Endothelial cell of umbilical vein (primary cell): ENCODE data around the gene CMBL. TPM values are rescaled to one million over a fixed set of nuclear protein-coding genes. Genes with fewer than 3 reads are reported as not detected.

Experiments
- BruUV-seq: library from RNA; stranded (reverse); fragments of 400-500 nt; replicated peaks from 2 replicates; lab custom pipeline; 2021; lab: Mats Ljungman, UMichigan
- CTCF ChIA-PET: fragments of 300-600, 350-600 bp; sonication (Branson Sonifier 250); formaldehyde crosslinking; loops from one replicate; lab custom pipeline; 2021; ENCODE audit warnings: antibody characterized with exemption, inconsistent platforms; lab: Charles Lee
- POLR2A ChIA-PET: fragments of 300-600, 350-600 bp; sonication (Branson Sonifier 250); formaldehyde crosslinking; loops from one replicate; lab custom pipeline; 2021; ENCODE audit warnings: antibody characterized with exemption, inconsistent platforms; lab: Charles Lee
- DNase-seq: peaks from one replicate; pipeline ENCODE4 v3.0.0-alpha.2; 2011; ENCODE audit warnings: low read depth, low spot score
- FAIRE-seq: peaks from 2 replicates; lab custom pipeline; 2011; peaks lifted over from hg19 to GRCh38; lab: Jason Lieb, UNC
- H2AFZ ChIP-seq: 2 replicates; pipeline ENCODE4 v1.6.0; 2012; ENCODE audit warnings: low read depth, low read length, control low read depth, inconsistent platforms
- H3K27ac ChIP-seq: 2 replicates; pipeline ENCODE4 v1.5.1; 2011; ENCODE audit warnings: low read depth, mild to moderate bottlenecking, control low read depth, low read length, moderate library complexity; ENCODE audit not compliant: insufficient read depth
- H3K27me3 ChIP-seq, 2 experiments: 2 replicates each; pipeline versions ENCODE4 v1.6.0 to v1.6.1; 2011; ENCODE audit warnings: low read length in 2 of 2, mixed read lengths in 1 of 2; ENCODE audit not compliant: control insufficient read depth in 2 of 2, insufficient read depth in 2 of 2
- H3K36me3 ChIP-seq, 2 experiments: 2 replicates in 1 of 2; 3 replicates in 1 of 2; pipeline ENCODE4 v1.5.1; 2011; ENCODE audit warnings: low read length in 2 of 2, mild to moderate bottlenecking in 1 of 2, moderate library complexity in 1 of 2; ENCODE audit not compliant: control insufficient read depth in 2 of 2, insufficient read depth in 2 of 2; ENCODE audit errors: extremely low read depth in 1 of 2
- H3K4me1 ChIP-seq: 3 replicates; pipeline ENCODE4 v1.5.1; 2011; ENCODE audit warnings: mild to moderate bottlenecking, low read length; ENCODE audit not compliant: control insufficient read depth, insufficient read depth; ENCODE audit errors: extremely low read depth
- H3K4me2 ChIP-seq: 2 replicates; pipeline ENCODE4 v1.6.1; 2011; ENCODE audit warnings: low read length, control low read depth, mixed read lengths; ENCODE audit not compliant: insufficient read depth
- H3K4me3 ChIP-seq, 3 experiments: fragments of 200-600 bp in 1 of 3; sonication (generic), shearing (Covaris generic) in 1 of 3; replicated peaks in 1 of 3; 2 replicates each; pipeline ENCODE4 v1.5.1; 2011 to 2016; ENCODE audit warnings: control low read depth in 3 of 3, low read length in 3 of 3, mild to moderate bottlenecking in 2 of 3, inconsistent platforms in 1 of 3, low read depth in 1 of 3, moderate library complexity in 1 of 3; ENCODE audit not compliant: insufficient read depth in 1 of 3
- H3K79me2 ChIP-seq: 2 replicates; pipeline ENCODE4 v1.6.0; 2012; ENCODE audit warnings: low read length, inconsistent platforms; ENCODE audit not compliant: control insufficient read depth, insufficient read depth
- H3K9ac ChIP-seq: replicated peaks from 2 replicates; pipeline ENCODE3; 2011; ENCODE audit warnings: low read length, control low read depth; ENCODE audit not compliant: insufficient read depth; ENCODE audit errors: extremely low read depth
- H3K9me1 ChIP-seq: replicated peaks from 3 replicates; pipeline ENCODE4 v1.6.0; 2011; ENCODE audit warnings: mild to moderate bottlenecking, low read length; ENCODE audit not compliant: control insufficient read depth, insufficient read depth; ENCODE audit errors: extremely low read depth
- H3K9me3 ChIP-seq: replicated peaks from 2 replicates; pipeline ENCODE4 v1.5.1; 2012; ENCODE audit warnings: low read length, inconsistent platforms; ENCODE audit not compliant: control insufficient read depth, insufficient read depth
- H4K20me1 ChIP-seq: replicated peaks from 2 replicates; pipeline ENCODE3; 2011; ENCODE audit warnings: mild to moderate bottlenecking, low read length; ENCODE audit not compliant: control insufficient read depth, insufficient read depth; ENCODE audit errors: extremely low read depth
- CTCF ChIP-seq, 2 donors: IDR thresholded peaks; 1 replicate in 1 of 2; 2 replicates in 1 of 2; pipeline ENCODE4 v1.5.1; 2011; ENCODE audit warnings: low read length in 2 of 2, mild to moderate bottlenecking in 2 of 2, moderate library complexity in 2 of 2, control low read depth in 1 of 2, inconsistent platforms in 1 of 2, low read depth in 1 of 2; ENCODE audit not compliant: insufficient read depth in 1 of 2; ENCODE audit errors: extremely low read depth in 1 of 2
- EZH2 ChIP-seq: IDR thresholded peaks from 2 replicates; pipeline ENCODE4 v1.6.1; 2012; ENCODE audit warnings: borderline replicate concordance, low read depth, mild to moderate bottlenecking, moderate library complexity, low read length, inconsistent platforms; ENCODE audit not compliant: severe bottlenecking
- FOS ChIP-seq: IDR thresholded peaks from 2 replicates; pipeline ENCODE4 v1.6.1; 2011; ENCODE audit warnings: mild to moderate bottlenecking, low read length, moderate library complexity, borderline replicate concordance; ENCODE audit not compliant: insufficient read depth
- GATA2 ChIP-seq: IDR thresholded peaks from 2 replicates; pipeline ENCODE4 v1.7.0; 2011; ENCODE audit warnings: low read depth, mild to moderate bottlenecking, moderate library complexity, mixed read lengths, low read length; ENCODE audit not compliant: insufficient read length, insufficient read depth
- POLR2A ChIP-seq: IDR thresholded peaks from 2 replicates; pipeline ENCODE4 v1.6.1; 2012; ENCODE audit warnings: low read depth, mild to moderate bottlenecking, control low read depth, low read length
- dilution Hi-C: fragments of 300-500 bp; cut with MboI; formaldehyde crosslinking; loops from one replicate; pipeline ENCODE4 v1.15.0; 2019; ENCODE audit warnings: low sequenced_read_pairs; ENCODE audit not compliant: extremely low pct_ligation_motif_present
- intact Hi-C: fragments of 100-400 bp; cut with micrococcal nuclease; formaldehyde crosslinking; loops from one replicate; pipeline ENCODE4 v1.10.0; 2022
- polyA plus RNA-seq, 4 experiments: library from polyadenylated mRNA; depleted of rRNA in 3 of 4; stranded (reverse) in 3 of 4; unstranded in 1 of 4; fragments of >200 nt; gene quantifications; 2 replicates each; pipeline versions ENCODE4 v1.2.1 to v1.2.3, GENCODE V29; 2011 to 2012; ENCODE audit warnings: missing spikeins in 1 of 4
- total RNA-seq: library from RNA; stranded (reverse); gene quantifications from 2 replicates; pipeline ENCODE4 v1.2.3, GENCODE V29; 2021
- TF ChIP-seq, protein P1 (sequence below): IDR thresholded peaks from 2 replicates; pipeline ENCODE4 v1.6.1; 2011; ENCODE audit not compliant: insufficient read depth, insufficient read length

The CMBL gene
- total and polyA plus RNA-seq, 2 donors (not counting 3 experiments of a cell fraction or from before 2014, with no cell fraction given) = 15.9 to 19.8 TPM

GRCh38 chr5:10303201-10303600, 4.5 kb downstream of the CMBL start:
- FAIRE-seq (no peak), DNase-seq (no peak)
- Histone ChIP-seq H3K36me3 (no peaks in the 10 kb centered on the region), H3K9me3 (no peaks in the 10 kb centered on the region), H3K27me3 (no peaks in the 10 kb centered on the region), H3K79me2 (no peaks in the 10 kb centered on the region), H3K9me1 (no peaks in the 10 kb centered on the region), H4K20me1 (no peaks in the 10 kb centered on the region), H2AFZ (no peak overlapping the region), H3K9ac (no peak overlapping the region), H3K4me3 (no peak overlapping the region), H3K27ac (no peak overlapping the region), H3K4me2 (no peak overlapping the region), H3K4me1 (no peaks in the 10 kb centered on the region)
- ChIA-PET CTCF (interaction anchor here (1.2 kb wide), 1 partner anchor 19 kb away, joined by 5 read pairs; no protein-coding TSS in a partner anchor), POLR2A (no interaction called here)
- TF ChIP-seq CTCF (IDR thresholded peaks at IDR 0.05; ENCODE audit: extremely low read depth in 1 of 2, insufficient read depth in 1 of 2, low read depth in 1 of 2, low read length in 2 of 2) (no peak), FOS (no peak), POLR2A (no peak), GATA2 (no peak), EZH2 (no peak)
- TF ChIP-seq, protein P1, sequence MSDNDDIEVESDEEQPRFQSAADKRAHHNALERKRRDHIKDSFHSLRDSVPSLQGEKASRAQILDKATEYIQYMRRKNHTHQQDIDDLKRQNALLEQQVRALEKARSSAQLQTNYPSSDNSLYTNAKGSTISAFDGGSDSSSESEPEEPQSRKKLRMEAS = no peak
- dilution Hi-C loops = no loop called here
- no TSS peak for BruUV-seq
- intact Hi-C loops = no loop called here
